Fibroblast of skin of right biceps (primary cell): ENCODE measurements around the gene ARIH2.
"Not testable (repeated sequence)": the region's sequence is repeated elsewhere in the genome, so short reads cannot be mapped to it uniquely, and the experiment has no call there.

Source experiments
- DNase-seq: peaks from one replicate; pipeline ENCODE4 v3.0.0-alpha.2; 2013

ARIH2 gene

DNA sequence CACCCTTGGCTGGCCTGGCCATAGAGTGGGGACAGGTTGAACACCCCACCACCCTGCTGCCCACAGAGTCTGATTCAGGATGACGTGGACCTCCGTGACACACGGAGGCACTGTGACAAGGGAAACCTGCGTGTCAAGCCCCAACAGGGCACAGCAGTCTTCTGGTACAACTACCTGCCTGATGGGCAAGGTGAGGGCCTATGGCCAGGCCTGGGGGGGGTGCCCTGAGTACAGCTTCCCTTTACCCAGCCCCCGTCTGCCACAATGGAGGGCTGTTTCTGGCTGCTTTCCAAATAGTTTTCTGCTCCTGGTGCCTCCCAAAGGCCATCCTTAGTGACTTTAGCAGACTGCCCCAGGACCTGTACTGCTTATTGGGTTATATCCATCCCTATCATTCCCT, 87.4 kb downstream of the ARIH2 start:
- DNase-seq = no peak

- no peak for DNase-seq
Observed at GRCh38 chr3:49006408-49007067, 87.9 kb downstream of the ARIH2 start.

GRCh38 chr3:49007068-49007770, 88.6 kb downstream of the ARIH2 start, which contains the start of gene WDR6:
TSS of gene WDR6 (plus strand) at chr3:49007391. CDS start at chr3:49007432, 41 bp downstream.
- peak; percentile 98 for DNase-seq

DNA sequence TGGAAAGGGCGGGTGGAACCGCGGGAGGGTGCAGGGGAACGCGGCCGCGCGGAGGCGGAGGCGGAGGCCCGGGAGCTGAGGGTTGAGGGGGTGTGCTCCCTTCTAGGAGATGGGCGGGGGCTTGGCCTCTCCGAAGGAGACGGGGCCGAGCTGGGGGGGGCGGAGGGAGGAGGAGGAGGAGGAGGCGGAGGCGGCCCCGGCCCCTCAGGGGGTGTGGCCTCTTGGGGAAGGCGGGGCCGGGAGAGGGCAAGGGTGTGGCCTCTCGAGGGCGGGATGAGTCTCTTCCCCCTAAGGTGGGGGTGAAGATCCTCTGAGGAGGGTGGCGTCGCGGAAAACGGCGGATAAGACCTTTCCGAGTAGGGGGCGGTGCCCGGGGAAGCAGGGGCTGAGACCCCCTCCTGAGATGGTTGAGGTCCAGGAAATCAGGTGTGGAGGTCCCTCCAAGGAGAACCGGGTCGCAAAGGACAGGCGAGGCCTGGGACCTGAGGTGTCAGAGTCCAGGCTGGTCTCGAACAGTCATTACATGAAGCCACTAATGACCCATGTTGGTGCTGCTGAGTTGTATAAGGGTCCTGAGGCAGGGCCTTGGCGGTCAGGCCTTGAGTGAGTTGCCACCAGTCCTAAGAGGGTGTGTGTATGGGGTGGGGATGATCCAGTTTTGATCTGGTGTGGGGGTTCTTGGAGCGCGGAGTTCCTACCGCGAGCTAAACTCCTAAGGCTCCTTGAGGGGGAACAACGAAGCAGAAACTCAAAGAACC, 89.3 kb downstream of the ARIH2 start:
- peak; percentile 93 for DNase-seq

DNA sequence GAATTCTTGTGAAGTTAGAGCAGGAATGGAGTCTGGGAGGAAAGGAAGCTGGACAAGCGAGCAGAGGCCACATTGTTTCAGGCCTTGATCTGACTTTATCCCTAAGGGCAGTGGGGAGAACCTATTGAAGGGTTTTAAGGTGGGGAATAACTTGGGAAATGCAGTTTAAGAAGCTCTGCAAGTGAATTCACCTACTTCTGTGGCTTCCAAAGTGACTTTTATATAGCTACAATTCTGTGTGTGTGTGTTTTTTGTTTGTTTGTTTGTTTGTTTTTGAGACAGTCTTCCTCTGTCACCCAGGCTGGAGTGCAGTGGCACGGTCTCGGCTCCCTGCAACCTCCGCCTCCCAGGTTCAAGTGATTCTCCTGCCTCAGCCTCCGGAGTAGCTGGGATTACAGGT, 90.0 kb downstream of the ARIH2 start:
- not testable (repeated sequence) for DNase-seq

DNA sequence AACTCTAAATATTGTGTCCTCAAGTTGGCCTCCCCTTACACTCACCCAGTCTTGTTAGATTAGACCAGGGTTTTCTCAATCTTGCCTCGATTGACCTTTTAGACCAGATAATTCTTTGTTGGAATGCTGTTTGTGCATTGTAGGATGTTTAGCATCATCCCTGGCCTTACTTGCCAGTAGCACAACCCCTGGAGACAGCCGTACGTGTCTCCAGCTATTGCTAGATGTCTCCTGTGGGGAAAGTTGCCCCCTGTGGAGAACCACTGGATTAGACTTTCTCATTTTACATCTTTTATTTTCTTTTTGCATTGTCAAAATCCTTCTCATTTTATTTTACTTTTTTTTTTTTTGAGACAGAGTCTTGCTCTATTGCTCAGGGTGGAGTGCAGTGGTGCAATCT, 90.8 kb downstream of the ARIH2 start:
- no peak for DNase-seq

- DNase-seq = no peak
Observed at GRCh38 chr3:49012441-49013017, 93.9 kb downstream of the ARIH2 start.

DNA sequence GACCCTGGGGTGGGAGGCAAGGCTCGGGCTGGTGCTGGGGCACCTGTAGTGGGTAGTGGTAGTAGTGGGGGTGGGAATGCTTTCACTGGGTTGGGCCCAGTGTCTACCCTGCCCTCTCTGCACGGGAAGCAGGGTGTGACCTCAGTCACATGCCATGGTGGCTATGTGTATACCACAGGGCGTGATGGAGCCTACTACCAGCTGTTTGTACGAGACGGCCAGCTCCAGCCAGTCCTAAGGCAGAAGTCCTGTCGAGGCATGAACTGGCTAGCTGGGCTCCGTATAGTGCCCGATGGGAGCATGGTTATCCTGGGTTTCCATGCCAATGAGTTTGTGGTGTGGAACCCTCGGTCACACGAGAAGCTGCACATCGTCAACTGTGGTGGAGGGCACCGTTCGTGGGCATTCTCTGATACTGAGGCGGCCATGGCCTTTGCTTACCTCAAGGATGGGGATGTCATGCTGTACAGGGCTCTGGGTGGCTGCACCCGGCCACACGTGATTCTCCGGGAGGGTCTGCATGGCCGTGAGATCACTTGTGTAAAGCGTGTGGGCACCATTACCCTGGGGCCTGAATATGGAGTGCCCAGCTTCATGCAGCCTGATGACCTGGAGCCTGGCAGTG, 94.6 kb downstream of the ARIH2 start:
- no peak for DNase-seq

GRCh38 chr3:49013738-49014660, 95.4 kb downstream of the ARIH2 start:
- no peak for DNase-seq

- DNase-seq = no peak
Observed at GRCh38 chr3:49015072-49015471, 96.4 kb downstream of the ARIH2 start.

DNA sequence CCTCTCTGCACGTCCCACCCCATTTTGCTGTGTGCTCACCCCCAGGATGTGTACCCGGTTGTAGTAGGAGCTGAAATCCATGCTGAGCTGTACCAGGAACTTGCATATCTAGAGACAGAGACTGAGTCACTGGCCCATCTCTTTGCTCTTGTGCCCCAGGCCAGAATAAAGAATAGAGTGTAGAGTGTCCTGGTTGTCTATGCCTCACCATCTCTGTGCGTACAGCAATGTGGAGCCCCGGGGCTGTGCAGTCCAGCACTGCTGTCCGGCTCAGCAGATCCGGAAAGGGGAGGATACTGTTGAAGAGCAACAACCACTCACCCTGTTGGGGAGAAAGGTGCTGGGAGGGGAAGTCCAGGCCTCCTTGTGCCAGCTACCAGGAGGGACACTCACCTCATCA, 97.1 kb downstream of the ARIH2 start:
- DNase-seq = no peak

- DNase-seq = no peak
Observed at GRCh38 chr3:49016414-49017228, 98.0 kb downstream of the ARIH2 start.

DNA sequence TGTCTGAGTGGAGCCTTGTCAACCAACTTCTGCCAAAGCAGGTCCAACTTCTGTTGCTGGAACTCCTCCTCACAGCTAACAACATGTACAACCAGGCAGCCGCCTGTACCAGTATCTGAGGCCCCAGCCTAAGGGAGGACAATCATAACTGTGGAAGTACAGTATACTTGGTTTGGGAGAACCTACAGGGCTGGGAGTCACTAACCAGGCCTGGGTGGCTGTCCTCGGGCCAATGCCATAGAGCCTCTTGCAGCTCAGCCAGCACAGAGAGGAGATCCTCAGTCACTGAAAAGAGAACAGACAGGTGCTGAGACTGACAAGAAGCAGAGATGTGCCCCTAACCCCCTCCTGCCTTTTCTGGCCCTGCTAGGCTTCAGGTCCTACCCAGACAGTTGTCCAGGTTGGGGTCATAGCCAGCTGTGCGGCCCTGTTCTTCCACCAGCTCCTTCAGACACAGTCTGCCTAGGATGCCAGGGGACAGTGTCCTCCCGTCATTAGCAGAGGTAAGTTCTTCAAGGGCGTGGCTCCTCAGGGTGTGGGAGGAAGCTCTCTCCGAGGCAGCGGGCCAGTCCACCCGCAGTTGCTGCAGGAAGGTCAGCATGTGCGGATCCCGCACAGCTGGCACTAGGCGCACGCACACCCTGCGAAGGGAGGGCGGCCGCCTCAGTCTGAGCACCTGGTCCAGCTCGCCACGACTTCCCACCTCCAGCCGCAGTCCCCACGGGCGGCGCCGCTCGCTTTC, 98.8 kb downstream of the ARIH2 start:
- no peak for DNase-seq

- peak; percentile 56 for DNase-seq
Observed at GRCh38 chr3:49017971-49018706, 99.5 kb downstream of the ARIH2 start, which contains the start of gene DALRD3. TSS of gene DALRD3 (minus strand) at chr3:49018580. CDS start at chr3:49018564, 16 bp downstream.

DNA sequence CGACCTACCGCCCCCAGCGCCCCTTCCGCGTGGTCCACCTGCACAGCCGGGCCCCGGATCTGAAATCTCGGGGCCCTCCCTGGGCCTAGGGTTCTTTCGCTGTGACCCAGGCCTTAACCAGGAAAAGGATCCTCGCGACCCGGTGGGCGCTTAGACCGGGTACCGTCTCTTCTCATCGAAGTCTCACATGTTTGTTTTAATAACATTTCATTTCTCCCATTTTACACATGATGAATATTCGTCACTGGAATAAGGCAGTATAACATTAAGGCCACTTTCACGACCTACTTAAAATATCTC, 100.0 kb downstream of the ARIH2 start:
- no peak for DNase-seq

DNA sequence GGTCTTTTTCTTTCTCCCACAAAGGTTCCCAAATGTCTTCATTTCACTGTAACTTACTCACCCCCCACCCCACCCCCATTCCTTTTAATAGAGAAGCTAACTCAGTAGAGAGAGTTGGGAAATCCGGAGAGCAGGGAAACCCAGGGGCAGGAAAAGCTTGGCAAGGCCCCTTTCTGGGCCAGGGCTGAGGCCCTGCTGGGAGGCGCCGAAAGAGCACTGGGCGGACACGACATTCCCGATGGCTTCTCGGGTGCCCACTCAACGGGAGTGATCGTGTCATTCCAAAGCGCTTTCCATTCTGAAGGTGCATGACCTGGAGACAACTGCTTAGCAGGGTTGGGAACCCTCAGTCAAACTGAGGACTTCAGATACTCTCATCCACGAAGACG, 101.3 kb downstream of the ARIH2 start:
- DNase-seq = no peak

DNA sequence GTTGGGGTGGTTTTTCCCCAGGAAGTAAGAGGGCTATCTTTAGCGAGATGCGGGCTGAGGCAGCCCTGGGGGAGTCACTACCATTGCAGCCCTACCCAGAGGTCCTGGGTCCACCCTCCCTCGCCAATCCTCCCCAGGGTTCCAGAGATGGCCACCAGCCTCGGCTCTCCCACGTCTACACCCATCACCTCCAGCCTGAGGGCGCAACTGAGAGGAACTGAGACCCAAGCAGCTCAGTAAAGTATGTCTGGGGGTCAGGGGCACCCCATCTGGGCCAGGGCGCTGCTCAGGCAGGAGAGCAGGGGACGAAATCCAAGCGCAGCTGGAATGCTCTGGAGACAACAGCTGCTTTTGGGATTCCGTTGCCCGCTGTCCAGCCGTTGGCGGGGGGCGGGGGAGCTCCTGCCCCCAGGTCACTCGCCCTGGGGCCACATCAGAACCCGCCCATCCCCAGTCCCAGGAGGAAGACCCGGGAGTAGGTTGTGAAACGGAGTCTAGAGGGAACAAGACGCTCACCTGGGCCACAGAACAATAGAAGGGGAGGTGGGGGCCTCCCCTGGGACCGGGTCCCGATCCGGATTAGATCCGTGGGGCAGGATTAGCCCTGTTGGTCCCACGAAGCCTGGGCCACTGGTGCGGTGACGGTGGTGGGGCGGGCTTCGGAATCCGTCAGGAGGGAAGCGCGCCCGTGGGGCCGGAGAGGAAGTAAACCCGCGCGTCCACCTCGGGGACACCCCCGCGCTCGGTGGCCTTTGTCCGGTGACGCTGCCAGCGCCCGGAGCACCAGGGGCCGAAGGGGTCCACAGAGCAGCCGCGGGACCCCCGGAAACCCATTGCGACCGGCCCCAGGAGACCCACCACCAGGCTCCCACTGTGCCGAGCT, 101.9 kb downstream of the ARIH2 start:
- DNase-seq = no peak

DNA sequence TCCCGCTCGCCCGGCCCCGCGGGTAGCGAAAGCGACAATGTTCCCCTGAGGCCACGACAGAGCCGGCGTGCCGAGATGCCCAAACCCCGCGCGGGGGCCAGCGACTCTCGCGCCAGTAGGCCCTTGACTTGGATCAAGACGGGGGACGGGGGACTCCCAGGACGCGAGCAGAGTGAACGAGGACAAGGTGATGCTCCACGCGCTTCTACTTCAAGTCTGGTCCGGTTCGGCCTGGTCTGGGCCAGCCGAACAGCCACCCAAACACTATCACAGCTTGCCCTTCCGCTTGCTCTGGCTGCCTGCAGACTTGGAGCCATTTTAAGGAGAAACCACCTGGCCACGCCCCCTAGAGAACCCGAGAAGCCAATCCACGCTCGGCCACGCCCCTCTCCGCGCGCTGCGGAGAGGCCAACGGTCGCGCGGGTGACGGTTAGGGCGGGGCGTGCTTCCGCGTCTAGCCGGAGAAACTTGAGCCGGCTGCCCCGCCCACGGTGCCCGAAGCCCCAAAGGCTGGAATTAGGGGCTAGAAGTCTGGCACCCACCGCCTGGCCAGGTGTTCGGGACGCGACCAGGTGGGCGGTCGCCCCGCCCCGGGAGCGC, 102.7 kb downstream of the ARIH2 start:
- peak; percentile 97 for DNase-seq
